ENCODE data around the gene PKP2. TPM values are rescaled to one million over a fixed set of nuclear protein-coding genes. Genes with fewer than 3 reads are reported as not detected.

Gene PKP2
- total RNA-seq, 2 experiments from 2014 or later: 0.22 to 0.31 TPM

GRCh38 chr12:32765906-32766305, 130.7 kb downstream of the PKP2 start:
- Mint-ChIP-seq H3K27ac (no peak overlapping the region), H3K36me3 (ENCODE audit: low read depth) (no peaks in the 10 kb centered on the region), H3K4me1 (ENCODE audit: low read depth) (no peaks in the 10 kb centered on the region), H3K4me3 (no peak overlapping the region), H3K27me3 (peaks cover 41% of the 10 kb centered on the region), H3K9me3 (no peaks in the 10 kb centered on the region)
- no peak overlapping the region for H3K4me3 ChIP-seq (ENCODE audit: low read length)
- no peak for ATAC-seq (ENCODE audit: poor library complexity)
- intact Hi-C loops (cut with DNase I, micrococcal nuclease): no loop called here
- no peaks in the 10 kb centered on the region for H3K36me3 ChIP-seq (ENCODE audit: insufficient read depth, low read length)
- H3K4me1 ChIP-seq (ENCODE audit: insufficient read depth, low read length): no peaks in the 10 kb centered on the region
- H3K9me3 ChIP-seq (ENCODE audit: control insufficient read depth in 1 of 2, insufficient read depth in 1 of 2, low read length in 2 of 2): no peaks in the 10 kb centered on the region
- H3K27ac ChIP-seq (ENCODE audit: low read depth in 1 of 2, low read length in 2 of 2): no peak overlapping the region
- ChIA-PET POLR2A (no interaction called here), CTCF (no interaction called here)
- TF ChIP-seq CTCF (IDR thresholded peaks at IDR 0.05): no peak
- peaks cover 2 to 6% of the 10 kb centered on the region in 2 experiments for H3K27me3 ChIP-seq (ENCODE audit: control insufficient read depth in 1 of 2, insufficient read depth in 2 of 2, low read length in 2 of 2)
- no peak for DNase-seq

- Histone ChIP-seq H3K4me1 (ENCODE audit: insufficient read depth, low read length) (no peaks in the 10 kb centered on the region), H3K27me3 (ENCODE audit: control insufficient read depth in 1 of 2, insufficient read depth in 2 of 2, low read length in 2 of 2) (peaks cover 0 to 2% of the 10 kb centered on the region in 2 experiments), H3K27ac (ENCODE audit: low read depth in 1 of 2, low read length in 2 of 2) (no peak overlapping the region), H3K4me3 (ENCODE audit: low read length) (no peak overlapping the region), H3K36me3 (ENCODE audit: insufficient read depth, low read length) (no peaks in the 10 kb centered on the region), H3K9me3 (ENCODE audit: control insufficient read depth in 1 of 2, insufficient read depth in 1 of 2, low read length in 2 of 2) (no peaks in the 10 kb centered on the region)
- peaks cover 18% of the 10 kb centered on the region for H3K27me3 Mint-ChIP-seq
- CTCF ChIA-PET: no interaction called here
- TF ChIP-seq CTCF (IDR thresholded peaks at IDR 0.05): no peak
- ATAC-seq (ENCODE audit: poor library complexity): no peak
- intact Hi-C loops (cut with DNase I, micrococcal nuclease): no loop called here
- DNase-seq: peak in 2 of 14 experiments; percentile 12 to 25
- no peaks in the 10 kb centered on the region for H3K9me3 Mint-ChIP-seq
- no peaks in the 10 kb centered on the region for H3K36me3 Mint-ChIP-seq (ENCODE audit: low read depth)
- no peaks in the 10 kb centered on the region for H3K4me1 Mint-ChIP-seq (ENCODE audit: low read depth)
- POLR2A ChIA-PET: no interaction called here
- no peak overlapping the region for H3K4me3 Mint-ChIP-seq
- H3K27ac Mint-ChIP-seq: no peak overlapping the region
Measured at GRCh38 chr12:32761716-32762115, 134.9 kb downstream of the PKP2 start.

- H3K36me3 ChIP-seq (ENCODE audit: insufficient read depth, low read length): peaks cover 15% of the 10 kb centered on the region
- CTCF ChIA-PET: interaction anchor here (2.3 to 2.8 kb wide), 2 partner anchors 12 to 1265 kb away, joined by 12 to 13 read pairs; partner anchors contain the start of gene ALG10
- no peak overlapping the region for H3K4me3 ChIP-seq (ENCODE audit: low read length)
- H3K4me1 Mint-ChIP-seq (ENCODE audit: low read depth): peaks cover 22% of the 10 kb centered on the region
- intact Hi-C loops (cut with DNase I, micrococcal nuclease): loop anchor here (2.0 to 10.0 kb wide), 10 partner anchors 160 to 1992 kb away; partner anchors contain the start of genes ETFBKMT (in 1 of the 2) and SINHCAF (in 1 of the 2)
- H3K27me3 ChIP-seq (ENCODE audit: control insufficient read depth in 1 of 2, insufficient read depth in 2 of 2, low read length in 2 of 2): peaks cover 0 to 2% of the 10 kb centered on the region in 2 experiments
- H3K9me3 Mint-ChIP-seq: no peaks in the 10 kb centered on the region
- no peak overlapping the region for H3K27ac Mint-ChIP-seq
- H3K36me3 Mint-ChIP-seq (ENCODE audit: low read depth): peaks cover 32% of the 10 kb centered on the region
- H3K27ac ChIP-seq (ENCODE audit: low read depth in 1 of 2, low read length in 2 of 2): no peak overlapping the region
- no peak overlapping the region for H3K4me3 Mint-ChIP-seq
- H3K9me3 ChIP-seq (ENCODE audit: control insufficient read depth in 1 of 2, insufficient read depth in 1 of 2, low read length in 2 of 2): no peaks in the 10 kb centered on the region
- DNase-seq (no peak), ATAC-seq (ENCODE audit: poor library complexity) (no peak)
- POLR2A ChIA-PET: interaction anchor here (5.1 kb wide), 1 partner anchor 1265 kb away, joined by 71 read pairs; the partner anchor contains the start of gene ALG10
- H3K27me3 Mint-ChIP-seq: no peaks in the 10 kb centered on the region
- TF ChIP-seq CTCF (IDR thresholded peaks at IDR 0.05): no peak
- H3K4me1 ChIP-seq (ENCODE audit: insufficient read depth, low read length): peaks cover 20% of the 10 kb centered on the region
Measured at GRCh38 chr12:32757157-32757556, 139.4 kb downstream of the PKP2 start.

Measured in CD4-positive, alpha-beta T cell (primary cell).